K562 (cell line): Measurements from ENCODE around the gene RNF215. TPM values are rescaled to one million over a fixed set of nuclear protein-coding genes. Genes with fewer than 3 reads are reported as not detected.

Experiments
- HIVEP1 ChIP-seq: fragments of 250-450 bp; sonication (Bioruptor Pico); IDR thresholded peaks from 2 replicates; pipeline ENCODE4 v1.4.0; 2020; ENCODE audit warnings: mild to moderate bottlenecking
- NBN ChIP-seq: fragments of 450-650 bp; IDR thresholded peaks from 2 replicates; pipeline ENCODE4 v1.6.1; 2016; ENCODE audit warnings: low read depth, mild to moderate bottlenecking
- PTRF ChIP-seq: fragments of 450-650 bp; IDR thresholded peaks from 2 replicates; pipeline ENCODE4 v1.6.1; 2016; ENCODE audit warnings: mild to moderate bottlenecking, missing genetic modification characterization, missing compliant biosample characterization
- RBM39 ChIP-seq: fragments of 200-400 bp; formaldehyde crosslinking; optimal IDR thresholded peaks from 2 replicates; pipeline ENCODE3; 2018; ENCODE audit warnings: low read depth, low read length
- USF1 ChIP-seq: sonication (generic); formaldehyde crosslinking; IDR thresholded peaks from 2 replicates; pipeline ENCODE4 v1.9.0; 2022; ENCODE audit warnings: mild to moderate bottlenecking, missing genetic modification reagents
- ZNF134 ChIP-seq: fragments of 250-450 bp; sonication (Bioruptor Pico); conservative IDR thresholded peaks from 2 replicates; pipeline ENCODE4 v1.4.0; 2020
- ZNF511 ChIP-seq: sonication (generic); formaldehyde crosslinking; IDR thresholded peaks from 2 replicates; pipeline ENCODE4 v1.8.0; 2022; ENCODE audit warnings: mild to moderate bottlenecking, missing genetic modification reagents
- polyA plus RNA-seq, 8 experiments: library from polyadenylated mRNA; depleted of rRNA in 4 of 8; stranded (reverse) in 5 of 8; unstranded in 3 of 8; fragments of >200 nt; fragmentation: Nextera tagmentation in 2 of 8; fragmentation: Illumina TruSeq in 1 of 8; extraction: Ambion mirVana in 2 of 8; extraction: Trizol in 1 of 8; gene quantifications; 2 replicates each; pipeline versions ENCODE4 v1.2.1 to v1.2.3, GENCODE V29; 2011 to 2014; ENCODE audit warnings: inconsistent platforms in 1 of 8, missing spikeins in 1 of 8
- total RNA-seq, 7 experiments: library from RNA; depleted of rRNA in 6 of 7; stranded (reverse); fragments of >200 nt in 6 of 7; fragmentation: Illumina TruSeq in 2 of 7; extraction: Trizol in 2 of 7; gene quantifications; 2 replicates each; pipeline versions ENCODE4 v1.2.1 to v1.2.3, GENCODE V29; 2011 to 2021; ENCODE audit warnings: low replicate concordance in 1 of 7
- TF ChIP-seq, protein P1 (sequence below): sonication (generic); formaldehyde crosslinking; IDR thresholded peaks from 2 replicates; pipeline ENCODE4 v1.8.1; 2023; ENCODE audit warnings: mild to moderate bottlenecking, missing genetic modification reagents

The RNF215 gene
- total and polyA plus RNA-seq, 9 of the 15 experiments (the other 6 are each of a cell fraction or from before 2014, with no cell fraction given), result 0.08 to 9.8 (median 2.7) TPM

GRCh38 chr22:30365891-30366290 is 21.3 kb downstream of the RNF215 start (continued):
- TF ChIP-seq ZNF511 (CRISPR knock-in tag) (no peak), HIVEP1 (CRISPR knock-in tag) (no peak), PTRF (no peak), RBM39 (no peak), USF1 (no peak), NBN (no peak), ZNF134 (CRISPR knock-in tag) (no peak)
- TF ChIP-seq, protein P1, sequence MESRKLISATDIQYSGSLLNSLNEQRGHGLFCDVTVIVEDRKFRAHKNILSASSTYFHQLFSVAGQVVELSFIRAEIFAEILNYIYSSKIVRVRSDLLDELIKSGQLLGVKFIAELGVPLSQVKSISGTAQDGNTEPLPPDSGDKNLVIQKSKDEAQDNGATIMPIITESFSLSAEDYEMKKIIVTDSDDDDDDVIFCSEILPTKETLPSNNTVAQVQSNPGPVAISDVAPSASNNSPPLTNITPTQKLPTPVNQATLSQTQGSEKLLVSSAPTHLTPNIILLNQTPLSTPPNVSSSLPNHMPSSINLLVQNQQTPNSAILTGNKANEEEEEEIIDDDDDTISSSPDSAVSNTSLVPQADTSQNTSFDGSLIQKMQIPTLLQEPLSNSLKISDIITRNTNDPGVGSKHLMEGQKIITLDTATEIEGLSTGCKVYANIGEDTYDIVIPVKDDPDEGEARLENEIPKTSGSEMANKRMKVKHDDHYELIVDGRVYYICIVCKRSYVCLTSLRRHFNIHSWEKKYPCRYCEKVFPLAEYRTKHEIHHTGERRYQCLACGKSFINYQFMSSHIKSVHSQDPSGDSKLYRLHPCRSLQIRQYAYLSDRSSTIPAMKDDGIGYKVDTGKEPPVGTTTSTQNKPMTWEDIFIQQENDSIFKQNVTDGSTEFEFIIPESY (CRISPR knock-in tag), result no peak
